ENCODE results near the gene CRTAC1. TPM values are rescaled to one million over a fixed set of nuclear protein-coding genes. Genes with fewer than 3 reads are reported as not detected.

The CRTAC1 gene
- polyA plus RNA-seq, 2 of the 4 experiments (the other 2 are of a cell fraction) = 0.32 to 0.39 TPM

DNA sequence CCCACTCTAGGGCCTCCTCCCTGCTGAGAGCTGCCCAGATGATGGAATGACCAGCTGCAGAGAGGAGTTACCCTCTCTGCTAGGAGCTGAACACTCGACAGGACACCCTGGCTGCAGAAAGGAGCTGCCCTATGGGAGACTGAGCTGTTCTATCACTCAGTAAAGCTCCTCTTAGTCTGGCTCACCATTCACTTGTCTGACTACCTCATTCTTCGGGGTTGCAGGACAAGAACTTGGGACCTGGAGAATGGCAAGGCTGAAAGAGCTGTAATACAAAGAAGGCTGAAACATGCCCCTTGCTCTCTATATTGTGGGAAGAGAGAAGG is 30.5 kb downstream of the CRTAC1 start:
- WGBS (ENCODE audit: missing lambda C conversion rate) = 3% methylated on average over 2 of the region's 2 CpGs
- Histone ChIP-seq H3K9me3 (peaks cover 7% of the 10 kb centered on the region; the same call in 1 of the 3 replicates), H3K4me1 (no peaks in the 10 kb centered on the region), H3K4me3 (no peak overlapping the region), H3K27ac (no peak overlapping the region), H3K4me2 (no peak overlapping the region)
- DNase-seq (ENCODE audit: low read depth in 1 of 2, low spot score in 1 of 2) = no peak
- ATAC-seq = peak in 1 of 2 experiments; percentile 39; a peak in 1 of 6 replicates
- CTCF ChIA-PET = interaction anchor here (0.8 to 2.2 kb wide), 4 partner anchors 10 to 85 kb away, joined by 3 to 7 read pairs (median 4); no protein-coding TSS in a partner anchor
- POLR2A ChIA-PET = no interaction called here
- no peak for TF ChIP-seq CBX2 (IDR thresholded peaks at IDR 0.05; ENCODE audit: borderline replicate concordance, low read depth)
- TF ChIP-seq EP300 (IDR thresholded peaks at IDR 0.05) = no peak
- no peak for TF ChIP-seq EHMT2 (IDR thresholded peaks at IDR 0.05; ENCODE audit: low read depth)
- no peak for TF ChIP-seq FOSB (CRISPR knock-in tag; IDR thresholded peaks at IDR 0.05)
- TF ChIP-seq JUN (IDR thresholded peaks at IDR 0.05) = no peak
- TF ChIP-seq RAD21 (conservative IDR thresholded peaks at IDR 0.05 in 1 of 2, IDR thresholded peaks at IDR 0.05 in 1 of 2) = no peak
- TF ChIP-seq FOSL2 (IDR thresholded peaks at IDR 0.05) = no peak
- TF ChIP-seq FOSL2 (CRISPR knock-in tag; IDR thresholded peaks at IDR 0.05) = no peak
- no peak for TF ChIP-seq TP53 (CRISPR knock-in tag; IDR thresholded peaks at IDR 0.05)
- no peak for FAIRE-seq

DNA sequence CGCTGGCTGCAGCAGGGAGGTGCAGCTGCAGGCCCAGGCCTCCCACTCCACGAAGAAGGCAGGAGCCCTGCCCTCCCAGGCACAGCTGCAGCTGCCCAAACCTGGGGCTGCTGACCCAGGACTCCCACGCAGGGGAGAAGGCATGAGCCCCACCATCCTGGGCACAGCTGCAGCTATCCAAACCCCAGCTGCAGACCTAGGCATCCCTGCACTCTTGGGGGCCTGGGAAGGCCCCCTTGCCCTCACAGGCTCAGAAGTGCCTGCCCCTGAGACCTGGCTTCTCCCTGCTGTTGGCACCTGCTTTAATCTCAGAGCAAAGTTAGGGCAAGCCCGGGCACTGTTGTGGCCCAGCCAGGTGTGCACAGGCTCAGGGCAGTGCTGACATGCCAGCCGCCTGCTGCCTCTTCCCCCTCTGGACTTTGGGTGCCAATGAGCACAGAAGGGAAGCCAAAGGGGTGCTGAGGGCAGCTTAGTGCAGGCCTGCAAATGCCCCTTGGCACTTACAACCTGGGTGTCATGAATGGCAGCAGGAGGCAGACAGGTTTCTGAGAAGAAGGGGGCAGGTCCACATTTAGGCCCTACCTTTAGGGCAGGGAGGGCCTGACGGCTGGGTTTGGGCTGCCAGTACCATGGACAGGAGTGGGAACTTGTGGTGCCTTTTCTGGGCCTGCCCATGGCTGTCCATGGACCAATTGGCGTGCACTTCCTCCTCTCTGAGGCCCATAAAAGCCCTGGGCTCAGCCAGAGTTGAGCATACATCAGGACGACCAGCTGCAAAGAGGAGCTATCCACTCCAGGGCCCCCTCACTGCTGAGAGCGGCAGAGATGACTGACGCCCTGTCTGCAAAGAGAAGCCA is 31.1 kb downstream of the CRTAC1 start:
- Histone ChIP-seq H3K4me1 (no peaks in the 10 kb centered on the region), H3K4me3 (no peak overlapping the region), H3K27ac (no peak overlapping the region), H3K9me3 (peaks cover 7% of the 10 kb centered on the region; the same call in 1 of the 3 replicates), H3K4me2 (no peak overlapping the region)
- FAIRE-seq (no peak), DNase-seq (ENCODE audit: low read depth in 1 of 2, low spot score in 1 of 2) (no peak), ATAC-seq (peak; percentile 23 to 24; a peak in 3 of 6 replicates)
- ChIA-PET CTCF (interaction anchor here (0.8 to 2.2 kb wide), 4 partner anchors 11 to 85 kb away, joined by 3 to 7 read pairs (median 4); no protein-coding TSS in a partner anchor), POLR2A (no interaction called here)
- TF ChIP-seq JUN (IDR thresholded peaks at IDR 0.05) (no peak), RARB (CRISPR knock-in tag; IDR thresholded peaks at IDR 0.05) (no peak), HDAC2 (IDR thresholded peaks at IDR 0.05) (no peak), TFCP2L1 (CRISPR knock-in tag; IDR thresholded peaks at IDR 0.05) (no peak), SMC3 (IDR thresholded peaks at IDR 0.05) (no peak), NPAS2 (CRISPR knock-in tag; IDR thresholded peaks at IDR 0.05; ENCODE audit: borderline replicate concordance) (no peak), HEYL (CRISPR knock-in tag; IDR thresholded peaks at IDR 0.05) (no peak), ZSCAN20 (CRISPR knock-in tag; IDR thresholded peaks at IDR 0.05) (no peak)
- 28% methylated on average over 7 of the region's 10 CpGs for WGBS (ENCODE audit: missing lambda C conversion rate)

DNA sequence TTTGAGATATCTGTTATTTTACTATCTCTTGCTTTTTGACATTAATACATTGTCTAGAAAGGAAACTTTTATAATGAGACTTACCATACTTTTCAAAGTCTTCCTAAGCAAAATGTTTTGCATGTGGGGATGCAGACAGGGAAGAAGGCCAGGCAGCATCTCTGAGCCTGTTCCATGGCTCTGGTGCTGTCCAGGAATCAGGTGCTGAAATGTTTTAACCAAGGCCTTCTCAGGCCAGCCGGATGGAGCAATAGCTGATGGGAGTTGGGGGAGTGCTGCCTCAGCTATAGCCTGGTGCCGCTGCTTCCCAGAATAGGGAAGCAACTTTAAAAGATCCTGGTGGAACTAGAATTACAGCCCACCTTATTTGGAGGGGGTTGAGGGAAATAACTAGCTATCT is 38.5 kb downstream of the CRTAC1 start:
- DNase-seq (ENCODE audit: low read depth in 1 of 2, low spot score in 1 of 2) = peak; percentile 13 to 23
- ATAC-seq = peak in 1 of 2 experiments; percentile 43; a peak in 1 of 6 replicates
- Histone ChIP-seq H3K27ac (no peak overlapping the region), H3K4me3 (no peak overlapping the region), H3K9me3 (no peaks in the 10 kb centered on the region), H3K4me2 (no peak overlapping the region), H3K4me1 (no peaks in the 10 kb centered on the region)
- POLR2A ChIA-PET = no interaction called here
- WGBS (ENCODE audit: missing lambda C conversion rate) = 0% methylated on average over 2 of the region's 2 CpGs
- CTCF ChIA-PET = interaction anchor here (0.6 to 2.5 kb wide), 3 partner anchors 42 to 61 kb away, joined by 3 to 10 read pairs (median 3); no protein-coding TSS in a partner anchor
- no peak for FAIRE-seq
- TF ChIP-seq, protein P1, sequence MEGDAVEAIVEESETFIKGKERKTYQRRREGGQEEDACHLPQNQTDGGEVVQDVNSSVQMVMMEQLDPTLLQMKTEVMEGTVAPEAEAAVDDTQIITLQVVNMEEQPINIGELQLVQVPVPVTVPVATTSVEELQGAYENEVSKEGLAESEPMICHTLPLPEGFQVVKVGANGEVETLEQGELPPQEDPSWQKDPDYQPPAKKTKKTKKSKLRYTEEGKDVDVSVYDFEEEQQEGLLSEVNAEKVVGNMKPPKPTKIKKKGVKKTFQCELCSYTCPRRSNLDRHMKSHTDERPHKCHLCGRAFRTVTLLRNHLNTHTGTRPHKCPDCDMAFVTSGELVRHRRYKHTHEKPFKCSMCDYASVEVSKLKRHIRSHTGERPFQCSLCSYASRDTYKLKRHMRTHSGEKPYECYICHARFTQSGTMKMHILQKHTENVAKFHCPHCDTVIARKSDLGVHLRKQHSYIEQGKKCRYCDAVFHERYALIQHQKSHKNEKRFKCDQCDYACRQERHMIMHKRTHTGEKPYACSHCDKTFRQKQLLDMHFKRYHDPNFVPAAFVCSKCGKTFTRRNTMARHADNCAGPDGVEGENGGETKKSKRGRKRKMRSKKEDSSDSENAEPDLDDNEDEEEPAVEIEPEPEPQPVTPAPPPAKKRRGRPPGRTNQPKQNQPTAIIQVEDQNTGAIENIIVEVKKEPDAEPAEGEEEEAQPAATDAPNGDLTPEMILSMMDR (IDR thresholded peaks at IDR 0.05) = no peak
- TF ChIP-seq CBX8 (IDR thresholded peaks at IDR 0.05) (no peak), GATA3 (IDR thresholded peaks at IDR 0.05; ENCODE audit: borderline replicate concordance) (no peak), TP53 (CRISPR knock-in tag; IDR thresholded peaks at IDR 0.05) (no peak), HDAC2 (IDR thresholded peaks at IDR 0.05) (no peak), EHF (CRISPR knock-in tag; IDR thresholded peaks at IDR 0.05) (no peak), EHMT2 (IDR thresholded peaks at IDR 0.05; ENCODE audit: low read depth) (peak; percentile 90), NPAS2 (CRISPR knock-in tag; IDR thresholded peaks at IDR 0.05; ENCODE audit: borderline replicate concordance) (no peak)
- TF ChIP-seq, protein P2, sequence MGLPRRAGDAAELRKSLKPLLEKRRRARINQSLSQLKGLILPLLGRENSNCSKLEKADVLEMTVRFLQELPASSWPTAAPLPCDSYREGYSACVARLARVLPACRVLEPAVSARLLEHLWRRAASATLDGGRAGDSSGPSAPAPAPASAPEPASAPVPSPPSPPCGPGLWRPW (IDR thresholded peaks at IDR 0.05) = no peak
- TF ChIP-seq, protein P3, sequence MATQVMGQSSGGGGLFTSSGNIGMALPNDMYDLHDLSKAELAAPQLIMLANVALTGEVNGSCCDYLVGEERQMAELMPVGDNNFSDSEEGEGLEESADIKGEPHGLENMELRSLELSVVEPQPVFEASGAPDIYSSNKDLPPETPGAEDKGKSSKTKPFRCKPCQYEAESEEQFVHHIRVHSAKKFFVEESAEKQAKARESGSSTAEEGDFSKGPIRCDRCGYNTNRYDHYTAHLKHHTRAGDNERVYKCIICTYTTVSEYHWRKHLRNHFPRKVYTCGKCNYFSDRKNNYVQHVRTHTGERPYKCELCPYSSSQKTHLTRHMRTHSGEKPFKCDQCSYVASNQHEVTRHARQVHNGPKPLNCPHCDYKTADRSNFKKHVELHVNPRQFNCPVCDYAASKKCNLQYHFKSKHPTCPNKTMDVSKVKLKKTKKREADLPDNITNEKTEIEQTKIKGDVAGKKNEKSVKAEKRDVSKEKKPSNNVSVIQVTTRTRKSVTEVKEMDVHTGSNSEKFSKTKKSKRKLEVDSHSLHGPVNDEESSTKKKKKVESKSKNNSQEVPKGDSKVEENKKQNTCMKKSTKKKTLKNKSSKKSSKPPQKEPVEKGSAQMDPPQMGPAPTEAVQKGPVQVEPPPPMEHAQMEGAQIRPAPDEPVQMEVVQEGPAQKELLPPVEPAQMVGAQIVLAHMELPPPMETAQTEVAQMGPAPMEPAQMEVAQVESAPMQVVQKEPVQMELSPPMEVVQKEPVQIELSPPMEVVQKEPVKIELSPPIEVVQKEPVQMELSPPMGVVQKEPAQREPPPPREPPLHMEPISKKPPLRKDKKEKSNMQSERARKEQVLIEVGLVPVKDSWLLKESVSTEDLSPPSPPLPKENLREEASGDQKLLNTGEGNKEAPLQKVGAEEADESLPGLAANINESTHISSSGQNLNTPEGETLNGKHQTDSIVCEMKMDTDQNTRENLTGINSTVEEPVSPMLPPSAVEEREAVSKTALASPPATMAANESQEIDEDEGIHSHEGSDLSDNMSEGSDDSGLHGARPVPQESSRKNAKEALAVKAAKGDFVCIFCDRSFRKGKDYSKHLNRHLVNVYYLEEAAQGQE (IDR thresholded peaks at IDR 0.05) = peak; percentile 95

All from A549 (cell line).